H1 (cell line): ENCODE results near the gene PPP1R18. TPM values are rescaled to one million over a fixed set of nuclear protein-coding genes. Genes with fewer than 3 reads are reported as not detected.

Experiments
- ASH2L ChIP-seq: fragments of 200-600, 300-600 bp; sonication (generic); IDR thresholded peaks from one replicate; pipeline ENCODE4 v1.7.1; 2017; ENCODE audit warnings: low read length
- ATF3 ChIP-seq: IDR thresholded peaks from 2 replicates; pipeline ENCODE4 v1.6.1; 2011; ENCODE audit warnings: low read depth, mild to moderate bottlenecking, low read length; ENCODE audit not compliant: insufficient read depth
- BACH1 ChIP-seq: IDR thresholded peaks from 2 replicates; pipeline ENCODE4 v1.6.1; 2012; ENCODE audit warnings: low read length, improper control_type of control experiment
- CBX8 ChIP-seq: fragments of 300-800, 300-1000 bp; sonication (generic); IDR thresholded peaks from 2 replicates; pipeline ENCODE4 v1.7.1; 2016; ENCODE audit warnings: low read depth, low read length, borderline replicate concordance
- CEBPB ChIP-seq: IDR thresholded peaks from 2 replicates; pipeline ENCODE4 v1.6.1; 2012; ENCODE audit warnings: low read depth, low read length
- CTBP2 ChIP-seq: IDR thresholded peaks from 2 replicates; pipeline ENCODE4 v1.7.0; 2011; ENCODE audit warnings: borderline replicate concordance, mild to moderate bottlenecking, moderate library complexity, mixed read lengths, low read length; ENCODE audit not compliant: insufficient read depth, insufficient read length
- E2F6 ChIP-seq: IDR thresholded peaks from 2 replicates; pipeline ENCODE4 v1.6.1; 2012; ENCODE audit warnings: inconsistent platforms
- FOSL1 ChIP-seq: IDR thresholded peaks from 2 replicates; pipeline ENCODE4 v1.6.1; 2011; ENCODE audit warnings: mild to moderate bottlenecking, low read depth, low read length, moderate library complexity; ENCODE audit not compliant: insufficient read depth
- GABPA ChIP-seq: IDR thresholded peaks from 2 replicates; pipeline ENCODE4 v1.6.1; 2011; ENCODE audit warnings: mild to moderate bottlenecking, low read length, moderate library complexity, borderline replicate concordance; ENCODE audit not compliant: insufficient read depth
- JUND ChIP-seq: IDR thresholded peaks from 2 replicates; pipeline ENCODE4 v1.6.1; 2011; ENCODE audit warnings: mild to moderate bottlenecking, improper control_type of control experiment, low read length
- MAX ChIP-seq: IDR thresholded peaks from 2 replicates; pipeline ENCODE4 v1.6.1; 2012; ENCODE audit warnings: inconsistent platforms
- NANOG ChIP-seq: IDR thresholded peaks from 2 replicates; pipeline ENCODE4 v1.6.1; 2011; ENCODE audit warnings: low read length, low read depth, mild to moderate bottlenecking, inconsistent platforms; ENCODE audit not compliant: insufficient read depth, poor library complexity, severe bottlenecking
- NRF1 ChIP-seq: IDR thresholded peaks from 2 replicates; pipeline ENCODE4 v1.6.1; 2011; ENCODE audit warnings: mild to moderate bottlenecking, low read depth, low read length, improper control_type of control experiment
- POLR2A ChIP-seq, 2 experiments: IDR thresholded peaks; 1 replicate in 1 of 2; 2 replicates in 1 of 2; pipeline ENCODE4 v1.6.1; 2011; ENCODE audit warnings: low read depth in 2 of 2, low read length in 2 of 2, mild to moderate bottlenecking in 2 of 2; ENCODE audit errors: control extremely low read depth in 1 of 2
- POLR2AphosphoS5 ChIP-seq: IDR thresholded peaks from 2 replicates; pipeline ENCODE4 v1.6.1; 2011; ENCODE audit warnings: low read depth, low read length
- RBBP5 ChIP-seq: IDR thresholded peaks from 2 replicates; pipeline ENCODE4 v1.7.1; 2012; ENCODE audit warnings: low read depth, mild to moderate bottlenecking, inconsistent platforms, low read length, moderate library complexity, borderline replicate concordance
- RNF2 ChIP-seq: fragments of 200-900, 300-1000 bp; sonication (generic); IDR thresholded peaks from 2 replicates; pipeline ENCODE4 v1.7.1; 2016; ENCODE audit warnings: borderline replicate concordance, low read depth, mild to moderate bottlenecking, antibody characterized with exemption, low read length; ENCODE audit not compliant: poor library complexity, severe bottlenecking; ENCODE audit errors: missing control alignments
- SAP30 ChIP-seq: fragments of 300-600 bp; sonication (generic); IDR thresholded peaks from 2 replicates; pipeline ENCODE4 v1.7.1; 2012; ENCODE audit warnings: low read length, moderate library complexity, mild to moderate bottlenecking, inconsistent platforms; ENCODE audit not compliant: insufficient read depth, insufficient replicate concordance
- SP1 ChIP-seq: IDR thresholded peaks from 2 replicates; pipeline ENCODE4 v1.6.1; 2011; ENCODE audit warnings: low read depth, low read length
- SRF ChIP-seq: IDR thresholded peaks from 2 replicates; pipeline ENCODE4 v1.6.1; 2011; ENCODE audit warnings: mild to moderate bottlenecking, low read depth, low read length, moderate library complexity
- TAF7 ChIP-seq: optimal IDR thresholded peaks from 2 replicates; pipeline ENCODE3; 2011; ENCODE audit warnings: low read depth, mild to moderate bottlenecking, inconsistent platforms, low read length, moderate library complexity, borderline replicate concordance
- TBP ChIP-seq: IDR thresholded peaks from 2 replicates; pipeline ENCODE4 v1.6.1; 2011; ENCODE audit warnings: low read depth, low read length, improper control_type of control experiment
- TEAD4 ChIP-seq: IDR thresholded peaks from 2 replicates; pipeline ENCODE4 v1.6.1; 2012; ENCODE audit warnings: low read depth, low read length, inconsistent platforms, mixed read lengths
- polyA plus RNA-seq, 7 experiments: library from polyadenylated mRNA; depleted of rRNA in 3 of 7; stranded (reverse) in 5 of 7; unstranded in 2 of 7; fragments of >200 nt in 5 of 7; fragments of 200-250 nt in 2 of 7; gene quantifications; 1 replicate in 5 of 7; 2 replicates in 1 of 7; 4 replicates in 1 of 7; pipeline versions ENCODE4 v1.2.1 to v1.2.3, GENCODE V29; 2011 to 2013; ENCODE audit warnings: missing spikeins in 2 of 7, mixed read lengths in 2 of 7
- total RNA-seq: library from RNA; stranded (reverse); fragmentation: NEBNext Ultra II Directional; extraction: Animal tissue kit (Norgen Biotek cat#: 25700); gene quantifications from 2 replicates; pipeline ENCODE4 v1.2.1, GENCODE V29; 2021

Gene PPP1R18
- total and polyA plus RNA-seq, 2 of the 8 experiments (the other 6 are each of a cell fraction or from before 2014, with no cell fraction given), result 25.1 to 29.1 TPM

- TF ChIP-seq RBBP5 (no peak), SAP30 (no peak), ASH2L (peak; percentile 45), TAF7 (peak; percentile 35), RNF2 (no peak), TEAD4 (no peak), ATF3 (no peak), MAX (peak; percentile 32; the same call in 1 of the 2 replicates), CEBPB (no peak), JUND (no peak), POLR2AphosphoS5 (no peak), CBX8 (no peak), E2F6 (no peak), SRF (no peak), SP1 (no peak), TBP (no peak), CTBP2 (no peak), NRF1 (no peak), BACH1 (no peak), POLR2A (IDR thresholded peaks at IDR 0.05; ENCODE audit: control extremely low read depth in 1 of 2, low read depth in 2 of 2, low read length in 2 of 2) (no peak), FOSL1 (no peak), NANOG (no peak), GABPA (0 out of 2 replicates have a peak, but pooled peaks have one; percentile 54)
These were observed 7.3 kb downstream of the PPP1R18 start (continued) for GRCh38 chr6:30678964-30679726.
